H1 (cell line): ENCODE data around the gene BRD4. TPM values are rescaled to one million over a fixed set of nuclear protein-coding genes. Genes with fewer than 3 reads are reported as not detected.

Experiments used
- CTCF ChIA-PET: fragments of 300-600 bp; sonication (Branson Sonifier 250); formaldehyde crosslinking; loops from one replicate; lab custom pipeline; 2021; ENCODE audit not compliant: partially characterized antibody; lab: Charles Lee
- POLR2A ChIA-PET: fragments of 300-600 bp; sonication (Branson Sonifier 250); formaldehyde crosslinking; loops from one replicate; lab custom pipeline; 2021; ENCODE audit warnings: inconsistent platforms; ENCODE audit not compliant: partially characterized antibody; lab: Charles Lee
- DNase-seq, 2 experiments: peaks; one replicate each; pipeline versions ENCODE4 v3.0.0 to v3.0.0-alpha.2; 2010 to 2022; ENCODE audit warnings: low spot score in 2 of 2, low read depth in 1 of 2, mixed read lengths in 1 of 2
- FAIRE-seq: peaks from 2 replicates; lab custom pipeline; 2011; peaks lifted over from hg19 to GRCh38; lab: Jason Lieb, UNC
- H2AFZ ChIP-seq: 2 replicates; pipeline ENCODE4 v1.8.1; 2012; ENCODE audit warnings: low read length, inconsistent platforms
- H2AK5ac ChIP-seq: 2 replicates; pipeline ENCODE4 v1.6.1; 2013; ENCODE audit warnings: low read depth, low read length
- H2BK120ac ChIP-seq: replicated peaks from 2 replicates; pipeline ENCODE3; 2013; ENCODE audit warnings: low read depth, low read length, inconsistent platforms
- H2BK12ac ChIP-seq: 2 replicates; pipeline ENCODE4 v1.6.1; 2013; ENCODE audit warnings: low read depth, low read length
- H2BK15ac ChIP-seq: 2 replicates; pipeline ENCODE4 v1.6.1; 2013; ENCODE audit warnings: low read length
- H2BK20ac ChIP-seq: 2 replicates; pipeline ENCODE4 v1.6.1; 2013; ENCODE audit warnings: low read length
- H2BK5ac ChIP-seq: 2 replicates; pipeline ENCODE4 v1.6.1; 2013; ENCODE audit warnings: low read depth, low read length
- H3K14ac ChIP-seq: 2 replicates; pipeline ENCODE4 v1.6.1; 2013; ENCODE audit warnings: inconsistent platforms; ENCODE audit not compliant: insufficient read length
- H3K18ac ChIP-seq: 2 replicates; pipeline ENCODE4 v1.6.1; 2013; ENCODE audit warnings: low read length; ENCODE audit errors: extremely low read depth
- H3K23ac ChIP-seq: 2 replicates; pipeline ENCODE4 v1.6.1; 2013; ENCODE audit warnings: inconsistent platforms; ENCODE audit not compliant: insufficient read length
- H3K23me2 ChIP-seq: 2 replicates; pipeline ENCODE4 v1.6.1; 2013; ENCODE audit warnings: low read depth, low read length
- H3K27ac ChIP-seq: 2 replicates; pipeline ENCODE4 v1.6.1; 2011; ENCODE audit warnings: low read depth, low read length, inconsistent platforms
- H3K27me3 ChIP-seq, 4 experiments: replicated peaks in 1 of 4; 1 replicate in 1 of 4; 2 replicates in 3 of 4; pipeline versions ENCODE4 v1.6.1 to v1.8.1; 2011 to 2013; ENCODE audit warnings: low read length in 3 of 4, mild to moderate bottlenecking in 3 of 4, inconsistent platforms in 2 of 4, mixed read lengths in 2 of 4, moderate library complexity in 1 of 4; ENCODE audit not compliant: control insufficient read depth in 3 of 4, insufficient read depth in 3 of 4; ENCODE audit errors: extremely low read depth in 1 of 4
- H3K36me3 ChIP-seq, 4 experiments: 2 replicates each; pipeline versions ENCODE4 v1.6.1 to v1.8.1; 2011 to 2013; ENCODE audit warnings: mild to moderate bottlenecking in 4 of 4, low read length in 3 of 4, moderate library complexity in 2 of 4, control low read depth in 1 of 4, inconsistent platforms in 1 of 4; ENCODE audit not compliant: insufficient read depth in 4 of 4, control insufficient read depth in 2 of 4
- H3K4ac ChIP-seq: replicated peaks from 2 replicates; pipeline ENCODE3; 2013; ENCODE audit warnings: low read length, low read depth, mixed read lengths, inconsistent platforms; ENCODE audit not compliant: insufficient read length
- H3K4me1 ChIP-seq, 4 experiments: replicated peaks in 1 of 4; 1 replicate in 1 of 4; 2 replicates in 3 of 4; pipeline versions ENCODE4 v1.6.1 to v1.8.1; 2011 to 2013; ENCODE audit warnings: low read length in 3 of 4, inconsistent platforms in 2 of 4, mixed read lengths in 1 of 4; ENCODE audit not compliant: insufficient read depth in 4 of 4, control insufficient read depth in 3 of 4
- H3K4me2 ChIP-seq, 2 experiments: 2 replicates each; pipeline versions ENCODE4 v1.6.1 to v1.8.1; 2011 to 2013; ENCODE audit warnings: low read depth in 2 of 2, low read length in 2 of 2, control low read depth in 1 of 2, inconsistent platforms in 1 of 2, mild to moderate bottlenecking in 1 of 2; ENCODE audit not compliant: insufficient read depth in 1 of 2
- H3K4me3 ChIP-seq, 4 experiments: fragments of 200-600, 300-600 bp in 1 of 4; sonication (generic), shearing (Covaris generic), sonication (Bioruptor Twin) in 1 of 4; 2 replicates each; pipeline versions ENCODE4 v1.5.1 to v1.8.1; 2011 to 2016; ENCODE audit warnings: low read length in 4 of 4, low read depth in 3 of 4, control low read depth in 2 of 4, inconsistent platforms in 2 of 4, mild to moderate bottlenecking in 2 of 4, mixed read lengths in 1 of 4, moderate library complexity in 1 of 4; ENCODE audit not compliant: insufficient read depth in 2 of 4; ENCODE audit errors: extremely low read depth in 1 of 4
- H3K56ac ChIP-seq: replicated peaks from 2 replicates; pipeline ENCODE3; 2013; ENCODE audit warnings: low read depth, mild to moderate bottlenecking, mixed read lengths, low read length, inconsistent platforms; ENCODE audit not compliant: insufficient read length
- H3K79me1 ChIP-seq: 2 replicates; pipeline ENCODE4 v1.6.1; 2013; ENCODE audit warnings: low read depth, low read length, control low read depth
- H3K79me2 ChIP-seq, 2 experiments: 2 replicates each; pipeline versions ENCODE4 v1.6.1 to v1.8.1; 2012 to 2013; ENCODE audit warnings: low read length in 2 of 2, mild to moderate bottlenecking in 2 of 2, inconsistent platforms in 1 of 2; ENCODE audit not compliant: insufficient read depth in 2 of 2, control insufficient read depth in 1 of 2
- H3K9ac ChIP-seq, 4 experiments: replicated peaks in 1 of 4; 1 replicate in 1 of 4; 2 replicates in 3 of 4; pipeline versions ENCODE4 v1.6.1 to v1.8.1; 2011 to 2013; ENCODE audit warnings: low read depth in 3 of 4, low read length in 3 of 4, control low read depth in 2 of 4, mild to moderate bottlenecking in 2 of 4, moderate library complexity in 2 of 4, inconsistent platforms in 1 of 4; ENCODE audit errors: extremely low read depth in 1 of 4
- H3K9me3 ChIP-seq, 2 experiments: 2 replicates each; pipeline versions ENCODE4 v1.6.1 to v1.8.1; 2012 to 2013; ENCODE audit warnings: mild to moderate bottlenecking in 2 of 2, moderate library complexity in 2 of 2, control low read depth in 1 of 2, inconsistent platforms in 1 of 2, low read depth in 1 of 2, low read length in 1 of 2, mixed read lengths in 1 of 2; ENCODE audit not compliant: insufficient read depth in 2 of 2
- H4K20me1 ChIP-seq, 2 experiments: replicated peaks in 1 of 2; 2 replicates each; pipeline versions ENCODE3 to v1.8.1; 2011 to 2013; ENCODE audit warnings: inconsistent platforms in 2 of 2, low read length in 2 of 2, mild to moderate bottlenecking in 1 of 2; ENCODE audit not compliant: insufficient read depth in 2 of 2, control insufficient read depth in 1 of 2
- H4K5ac ChIP-seq: 2 replicates; pipeline ENCODE4 v1.6.1; 2013; ENCODE audit warnings: low read length, low read depth, mixed read lengths, inconsistent platforms; ENCODE audit not compliant: insufficient read length
- H4K8ac ChIP-seq: 2 replicates; pipeline ENCODE4 v1.8.0; 2013; ENCODE audit warnings: mild to moderate bottlenecking, moderate library complexity, low read length, inconsistent platforms; ENCODE audit not compliant: insufficient read depth; ENCODE audit errors: extremely low read depth
- H4K91ac ChIP-seq: replicated peaks from 2 replicates; pipeline ENCODE3; 2013; ENCODE audit warnings: low read length, mixed read lengths, inconsistent platforms; ENCODE audit not compliant: insufficient read length
- CHD2 ChIP-seq: IDR thresholded peaks from 2 replicates; pipeline ENCODE4 v1.6.1; 2012; ENCODE audit warnings: low read length, improper control_type of control experiment
- EP300 ChIP-seq, 2 experiments: IDR thresholded peaks; 1 replicate in 1 of 2; 2 replicates in 1 of 2; pipeline ENCODE4 v1.6.1; 2011 to 2012; ENCODE audit warnings: low read depth in 2 of 2, low read length in 2 of 2, mild to moderate bottlenecking in 2 of 2, borderline replicate concordance in 1 of 2, inconsistent platforms in 1 of 2, moderate library complexity in 1 of 2
- EZH2 ChIP-seq: fragments of 200-600 bp; sonication (generic); IDR thresholded peaks from 2 replicates; pipeline ENCODE4 v1.7.1; 2012; ENCODE audit warnings: low read depth, mild to moderate bottlenecking, moderate library complexity, low read length, inconsistent platforms; ENCODE audit not compliant: severe bottlenecking
- PHF8 ChIP-seq: fragments of 200-600 bp; sonication (generic); conservative IDR thresholded peaks from 2 replicates; pipeline ENCODE4 v1.7.1; 2012; ENCODE audit warnings: low read depth, mild to moderate bottlenecking, inconsistent platforms, low read length, moderate library complexity
- POLR2AphosphoS5 ChIP-seq: IDR thresholded peaks from 2 replicates; pipeline ENCODE4 v1.6.1; 2011; ENCODE audit warnings: low read depth, low read length
- RAD21 ChIP-seq, 2 experiments: IDR thresholded peaks in 1 of 2; conservative IDR thresholded peaks in 1 of 2; 2 replicates each; pipeline ENCODE4 v1.6.1; 2011; ENCODE audit warnings: low read depth in 2 of 2, low read length in 2 of 2, improper control_type of control experiment in 1 of 2, inconsistent platforms in 1 of 2, mild to moderate bottlenecking in 1 of 2, moderate library complexity in 1 of 2
- RNF2 ChIP-seq: fragments of 200-900, 300-1000 bp; sonication (generic); IDR thresholded peaks from 2 replicates; pipeline ENCODE4 v1.7.1; 2016; ENCODE audit warnings: borderline replicate concordance, low read depth, mild to moderate bottlenecking, antibody characterized with exemption, low read length; ENCODE audit not compliant: poor library complexity, severe bottlenecking; ENCODE audit errors: missing control alignments
- RXRA ChIP-seq: IDR thresholded peaks from 2 replicates; pipeline ENCODE4 v1.6.1; 2011; ENCODE audit warnings: low read depth, mild to moderate bottlenecking, low read length, moderate library complexity; ENCODE audit not compliant: insufficient read depth
- SIRT6 ChIP-seq: IDR thresholded peaks from one replicate; pipeline ENCODE4 v1.7.1; 2012; ENCODE audit warnings: low read length, inconsistent platforms
- SP4 ChIP-seq: IDR thresholded peaks from 2 replicates; pipeline ENCODE4 v1.6.1; 2012; ENCODE audit warnings: low read length, inconsistent platforms
- TBP ChIP-seq: IDR thresholded peaks from 2 replicates; pipeline ENCODE4 v1.6.1; 2011; ENCODE audit warnings: low read depth, low read length, improper control_type of control experiment
- ZNF274 ChIP-seq: IDR thresholded peaks from 2 replicates; pipeline ENCODE4 v1.7.0; 2012; ENCODE audit warnings: low read length, borderline replicate concordance; ENCODE audit errors: extremely low read depth
- WGBS, 2 experiments: shearing (Covaris generic) in 1 of 2; methylation state at CpG; one replicate each; pipeline versions ENCODE4 v1.1.6 to v1.1.7; 2013 to 2015; ENCODE audit warnings: low lambda C conversion rate in 2 of 2, mixed read lengths in 2 of 2, inconsistent platforms in 1 of 2, low coverage in 1 of 2, missing lambda C conversion rate in 1 of 2; ENCODE audit not compliant: insufficient replicate concordance in 2 of 2, insufficient coverage in 1 of 2, insufficient read length in 1 of 2; ENCODE audit errors: extremely low coverage in 1 of 2, missing lambda C conversion rate in 1 of 2; 5-methylcytosine and 5-hydroxymethylcytosine counted together
- polyA plus RNA-seq, 7 experiments: library from polyadenylated mRNA; depleted of rRNA in 3 of 7; stranded (reverse) in 5 of 7; unstranded in 2 of 7; fragments of >200 nt in 5 of 7; fragments of 200-250 nt in 2 of 7; gene quantifications; 1 replicate in 5 of 7; 2 replicates in 1 of 7; 4 replicates in 1 of 7; pipeline versions ENCODE4 v1.2.1 to v1.2.3, GENCODE V29; 2011 to 2013; ENCODE audit warnings: missing spikeins in 2 of 7, mixed read lengths in 2 of 7
- total RNA-seq: library from RNA; stranded (reverse); fragmentation: NEBNext Ultra II Directional; extraction: Animal tissue kit (Norgen Biotek cat#: 25700); gene quantifications from 2 replicates; pipeline ENCODE4 v1.2.1, GENCODE V29; 2021
- TF ChIP-seq, protein P1 (sequence below): IDR thresholded peaks from 2 replicates; pipeline ENCODE4 v1.6.1; 2011; ENCODE audit warnings: low read depth, mild to moderate bottlenecking, low read length; ENCODE audit not compliant: insufficient read depth

BRD4 gene
- total and polyA plus RNA-seq, 2 of the 8 experiments (the other 6 are each of a cell fraction or from before 2014, with no cell fraction given) = 14.1 to 146 TPM

DNA sequence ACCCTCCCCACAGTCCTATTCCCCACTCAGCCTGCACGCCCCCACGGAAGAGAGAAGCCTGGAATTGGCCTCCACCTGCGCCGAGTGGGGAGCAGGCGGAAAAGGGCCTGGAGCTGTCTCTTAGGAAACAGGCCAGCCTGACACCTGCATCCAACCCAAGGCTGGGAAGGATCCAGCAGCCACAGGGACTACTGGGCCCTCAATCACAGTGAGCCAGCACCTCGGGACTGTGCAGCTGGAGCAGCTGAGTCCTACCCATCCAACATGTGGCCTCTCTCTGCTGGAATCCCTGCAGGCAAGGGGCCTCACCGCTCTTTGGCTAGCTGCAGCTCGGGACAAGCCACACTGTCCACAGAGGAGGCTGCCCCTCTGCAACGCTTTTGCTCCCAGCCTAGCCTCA lies 91.8 kb downstream of the BRD4 start:
- Histone ChIP-seq H3K23ac (no peak overlapping the region), H3K4me2 (no peak overlapping the region), H3K4me1 (no peaks in the 10 kb centered on the region), H2BK5ac (no peak overlapping the region), H2AK5ac (no peak overlapping the region), H4K5ac (no peak overlapping the region), H3K36me3 (peaks cover 30 to 60% (median 49%) of the 10 kb centered on the region in 4 experiments), H3K27me3 (no peaks in the 10 kb centered on the region), H2BK20ac (0 out of 2 replicates have a peak overlapping the region, but pooled peaks have one; percentile 48), H3K4me3 (no peak overlapping the region), H3K9me3 (no peaks in the 10 kb centered on the region), H2AFZ (no peak overlapping the region), H3K79me2 (no peaks in the 10 kb centered on the region), H3K27ac (no peak overlapping the region), H3K23me2 (no peaks in the 10 kb centered on the region), H4K20me1 (peaks cover 9 to 28% of the 10 kb centered on the region in 2 experiments), H2BK120ac (no peak overlapping the region), H3K4ac (no peak overlapping the region), H3K56ac (no peak overlapping the region), H4K91ac (no peak overlapping the region), H3K79me1 (peaks cover 4% of the 10 kb centered on the region), H4K8ac (no peak overlapping the region), H3K14ac (no peak overlapping the region), H2BK15ac (no peak overlapping the region), H3K9ac (no peak overlapping the region), H2BK12ac (no peak overlapping the region), H3K18ac (no peak overlapping the region)
- POLR2A ChIA-PET = interaction anchor here (0.8 to 3.9 kb wide), 7 partner anchors 9 to 179 kb away, joined by 3 to 21 read pairs (median 4); partner anchors contain the start of genes AKAP8 and AKAP8L
- no peak for DNase-seq
- FAIRE-seq = no peak
- 91% methylated on average over 7 of the region's 9 CpGs; no CpG with 5 or more reads in 1 of the 2 experiments for WGBS, 2 experiments
- CTCF ChIA-PET = interaction anchor here (0.8 to 8.9 kb wide), 4 partner anchors 9 to 109 kb away, joined by 3 to 81 read pairs (median 3); partner anchors contain the start of gene EPHX3
- no peak for TF ChIP-seq POLR2AphosphoS5
- TF ChIP-seq EZH2 = no peak
- TF ChIP-seq SIRT6 = no peak
- TF ChIP-seq TBP = no peak
- no peak for TF ChIP-seq CHD2
- TF ChIP-seq RNF2 = no peak
- no peak for TF ChIP-seq RXRA
- TF ChIP-seq PHF8 = no peak
- TF ChIP-seq, protein P1, sequence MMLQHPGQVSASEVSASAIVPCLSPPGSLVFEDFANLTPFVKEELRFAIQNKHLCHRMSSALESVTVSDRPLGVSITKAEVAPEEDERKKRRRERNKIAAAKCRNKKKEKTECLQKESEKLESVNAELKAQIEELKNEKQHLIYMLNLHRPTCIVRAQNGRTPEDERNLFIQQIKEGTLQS = no peak
- no peak for TF ChIP-seq RAD21 (IDR thresholded peaks at IDR 0.05 in 1 of 2, conservative IDR thresholded peaks at IDR 0.05 in 1 of 2; ENCODE audit: low read depth in 2 of 2, low read length in 2 of 2)
- TF ChIP-seq SP4 = no peak
- TF ChIP-seq ZNF274 = no peak
- no peak for TF ChIP-seq EP300 (IDR thresholded peaks at IDR 0.05; ENCODE audit: borderline replicate concordance in 1 of 2, low read depth in 2 of 2, low read length in 2 of 2)
